ENCODE data around the gene BRIX1.

GRCh38 chr5:34915856-34916192 lies 313 bp downstream of the BRIX1 start:
- no peak for TF ChIP-seq EZH2phosphoT487 (IDR thresholded peaks at IDR 0.05; ENCODE audit: insufficient read depth, low read depth)
- TF ChIP-seq EZH2 (IDR thresholded peaks at IDR 0.05; ENCODE audit: insufficient read depth, poor library complexity, severe bottlenecking) = no peak
